SW 1271 (cell line): ENCODE results near the gene PTPRN2.
"Not testable (repeated sequence)": the region's sequence is repeated elsewhere in the genome, so short reads cannot be mapped to it uniquely, and the experiment has no call there.

Source experiments
- DNase-seq, 2 experiments: peaks; one replicate each; lab custom pipeline; 2025; lab: John Stamatoyannopoulos, UW

Gene PTPRN2

DNA sequence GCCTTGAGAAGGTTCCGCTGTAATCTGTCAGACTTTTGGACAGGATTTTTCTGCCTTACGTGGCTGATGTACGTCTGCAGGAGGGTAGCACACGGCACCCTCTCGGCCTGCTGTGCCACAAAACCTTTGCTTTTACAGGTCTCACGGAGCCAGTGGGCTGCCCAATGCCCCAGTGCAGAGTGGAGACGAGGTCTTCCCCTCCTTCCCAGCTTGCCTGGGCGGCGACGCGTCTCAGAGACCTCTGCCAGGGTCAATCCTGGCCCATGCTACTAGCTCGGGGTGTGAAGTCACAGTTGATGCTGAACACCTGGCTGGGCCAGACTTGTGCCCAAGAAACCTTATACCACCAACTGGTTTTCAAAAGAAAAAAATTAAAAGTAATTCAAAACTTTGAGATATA lies 724.4 kb downstream of the PTPRN2 start:
- DNase-seq, result no peak

DNA sequence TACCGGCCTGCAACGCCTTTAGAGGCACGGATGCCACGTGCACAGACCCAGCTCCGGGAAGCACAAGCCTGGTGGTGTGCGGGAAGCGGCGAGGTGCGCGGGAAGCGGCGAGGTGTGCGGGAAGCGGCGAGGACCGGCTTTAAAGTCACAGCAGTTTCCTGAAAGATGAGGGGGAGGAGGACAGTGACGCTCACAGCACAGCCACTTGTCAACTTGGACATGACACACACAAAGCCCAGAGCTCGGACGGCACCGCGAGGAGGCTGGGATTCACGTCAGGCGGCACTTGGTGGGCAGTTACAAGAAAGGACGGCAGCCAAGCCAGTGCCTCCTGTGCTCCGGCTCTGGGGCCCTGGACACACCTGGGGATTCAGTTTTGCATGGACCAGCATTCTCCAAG lies 724.9 kb downstream of the PTPRN2 start:
- DNase-seq, result no peak

DNA sequence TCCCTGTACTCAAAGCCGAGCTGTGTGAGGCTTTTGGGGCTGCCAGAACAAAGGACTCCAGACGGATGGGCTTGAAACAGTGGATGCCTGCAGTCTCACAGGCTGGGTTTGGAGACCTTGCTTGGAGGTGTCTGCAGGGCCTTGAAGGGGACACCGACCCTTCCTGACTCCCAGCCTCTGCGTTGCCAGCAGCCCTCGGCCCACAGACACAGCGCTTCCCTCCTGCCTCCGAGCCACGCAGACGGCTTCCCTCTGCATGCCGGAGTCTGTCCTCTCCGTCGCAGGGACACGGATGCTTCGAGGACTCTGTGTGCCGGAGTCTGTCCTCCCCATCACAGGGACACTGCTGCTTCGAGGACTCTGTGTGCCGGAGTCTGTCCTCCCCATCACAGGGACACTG lies 726.1 kb downstream of the PTPRN2 start:
- DNase-seq, result no peak

DNA sequence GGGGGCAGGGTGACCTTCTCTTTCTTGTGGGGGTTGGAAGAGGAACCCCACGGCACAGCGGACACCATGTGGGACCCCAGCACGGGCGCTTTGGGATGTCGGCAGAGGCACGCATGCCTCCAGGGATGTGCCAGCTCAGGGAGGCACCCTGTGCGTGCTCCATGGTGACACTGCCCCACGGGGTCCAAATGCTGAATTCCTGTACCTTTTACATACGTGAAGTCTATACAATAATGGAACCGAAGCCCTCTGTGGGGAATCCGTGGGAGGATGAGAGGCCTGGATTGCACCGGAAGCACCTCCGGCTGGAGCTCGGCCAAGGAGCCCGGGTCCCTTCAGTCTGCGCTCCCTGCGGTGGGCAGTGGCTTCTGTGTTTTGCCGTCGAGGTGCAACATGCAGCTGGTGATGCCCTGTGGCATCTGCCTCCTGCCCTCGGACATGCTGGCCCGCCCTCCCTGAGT lies 726.6 kb downstream of the PTPRN2 start:
- no peak for DNase-seq

DNA sequence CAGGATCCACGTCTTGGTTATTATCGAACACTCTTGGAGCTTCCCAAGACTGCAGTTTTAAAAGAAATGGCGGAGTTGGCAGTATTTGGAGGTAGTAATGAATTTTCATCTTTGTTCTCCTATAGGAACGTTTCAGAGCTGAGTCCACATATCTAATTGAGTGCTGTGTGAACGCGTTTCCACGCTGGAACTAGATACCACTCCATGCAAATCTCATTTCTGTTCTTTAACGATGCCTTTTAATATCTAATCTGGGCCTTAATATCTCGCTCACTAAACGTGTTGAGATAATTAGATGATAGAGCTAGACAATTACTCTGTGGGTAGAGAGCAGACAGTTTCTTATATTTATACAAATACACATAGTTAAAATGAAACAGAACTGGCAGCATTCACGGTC lies 727.2 kb downstream of the PTPRN2 start:
- DNase-seq, result no peak

DNA sequence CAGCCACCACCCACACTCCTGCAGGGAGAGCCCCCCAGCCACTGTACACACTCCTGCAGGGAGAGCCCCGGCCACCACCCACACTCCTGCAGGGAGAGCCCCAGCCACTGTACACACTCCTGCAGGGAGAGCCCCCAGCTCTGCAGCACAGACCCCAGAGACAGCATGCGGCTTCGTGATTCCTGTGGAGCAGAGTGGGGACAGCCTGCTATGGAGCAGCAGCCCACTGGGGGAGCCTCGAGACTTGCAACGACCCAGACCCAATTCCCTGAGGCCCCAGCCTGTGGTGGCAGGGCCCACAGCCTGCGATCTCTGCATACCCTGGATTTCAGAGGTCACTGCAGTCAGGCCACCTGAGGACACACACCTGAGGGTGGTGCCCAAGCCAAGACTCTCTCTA lies 727.7 kb downstream of the PTPRN2 start:
- DNase-seq, result no peak

DNA sequence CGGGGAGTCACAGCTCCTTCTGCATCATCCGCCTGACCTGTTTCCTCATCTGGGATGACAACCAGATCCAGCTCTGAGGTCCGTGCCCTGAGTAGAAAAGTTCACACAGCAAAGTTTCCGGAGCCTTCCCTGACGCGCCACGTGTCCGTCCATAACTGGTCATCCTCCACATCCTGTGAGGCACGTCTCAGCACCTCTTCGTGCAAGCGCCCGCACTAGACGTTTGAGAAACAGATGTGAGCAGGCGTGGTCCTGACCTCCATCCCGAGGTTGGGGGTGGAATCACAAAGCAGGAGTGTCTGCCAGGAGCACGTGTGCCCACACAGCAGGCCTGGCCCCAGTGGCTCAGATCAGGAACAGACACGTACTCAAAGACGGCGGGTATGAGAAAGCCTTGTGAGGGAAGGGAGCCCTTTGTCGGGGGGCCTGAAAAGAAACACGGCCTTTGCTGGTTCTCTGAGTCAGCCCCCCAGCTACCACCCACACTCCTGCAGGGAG lies 730.0 kb downstream of the PTPRN2 start:
- no peak for DNase-seq

DNA sequence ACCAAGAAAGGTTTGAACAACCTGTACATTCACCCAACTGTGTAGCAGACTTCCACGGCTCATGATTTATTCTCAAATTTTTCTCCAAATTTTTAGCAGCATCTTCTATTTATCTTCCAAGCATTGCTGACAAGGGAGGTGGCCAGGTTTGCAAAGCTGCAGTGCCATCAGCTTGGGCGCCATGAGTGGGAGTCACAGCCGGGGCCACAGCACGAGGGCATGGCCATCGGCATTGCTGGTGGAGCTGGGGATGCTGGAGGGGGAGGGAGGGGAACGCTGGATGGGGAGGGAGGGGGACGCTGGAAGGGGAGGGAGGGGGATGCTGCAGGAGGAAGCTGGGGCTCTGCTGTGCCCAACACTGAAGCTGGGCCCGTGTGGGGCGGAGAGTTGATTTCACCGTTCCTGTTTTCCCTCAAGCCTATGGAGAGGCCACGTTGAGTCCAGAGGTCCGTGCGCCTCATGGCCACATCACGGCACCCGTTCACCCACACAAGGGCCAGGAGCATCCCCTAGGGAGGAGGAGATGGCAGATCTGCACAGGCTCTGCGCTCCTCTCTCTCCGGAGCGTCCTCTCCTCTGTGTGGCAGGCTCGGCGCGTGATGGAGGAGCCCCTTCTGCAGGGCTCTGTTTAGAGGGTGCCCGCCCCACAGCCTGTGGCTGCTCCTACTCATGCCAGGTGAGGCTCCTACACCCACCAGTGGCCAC lies 730.6 kb downstream of the PTPRN2 start:
- DNase-seq, result no peak

DNA sequence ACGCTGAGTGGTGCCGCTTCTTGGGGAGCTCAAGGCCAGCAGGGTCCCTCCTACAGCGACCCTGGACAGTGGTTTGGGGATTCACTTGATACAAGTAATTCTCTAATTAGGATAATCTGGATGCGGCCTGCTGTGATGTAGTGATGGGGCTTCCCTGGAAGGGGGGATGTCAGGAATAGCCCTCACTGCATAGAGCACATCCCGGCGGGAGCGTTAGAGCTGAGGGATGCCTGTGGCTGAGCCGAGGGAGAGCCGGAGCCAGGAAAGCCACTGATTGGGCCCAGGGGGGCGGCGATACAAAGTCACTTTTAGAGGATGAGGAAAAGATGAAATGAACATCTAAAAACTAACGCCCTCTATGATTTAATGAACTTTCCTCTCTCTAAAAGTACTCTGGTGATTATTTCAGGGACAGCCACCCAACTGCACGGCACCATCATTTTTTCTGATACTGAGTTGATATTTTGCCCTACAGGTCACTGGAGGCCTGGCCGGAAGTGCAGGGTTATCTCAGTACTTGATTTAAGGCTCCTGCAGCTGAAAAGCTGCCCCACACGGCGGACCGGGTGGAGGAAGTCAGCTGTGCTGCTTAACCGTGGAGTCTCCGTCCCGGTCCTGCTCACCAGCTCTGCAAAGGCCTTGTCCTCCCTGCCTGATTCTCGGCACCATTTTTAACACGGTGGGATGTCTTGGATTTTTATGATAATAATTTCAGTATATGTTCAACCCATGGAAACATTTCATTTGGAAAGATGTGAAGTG lies 732.0 kb downstream of the PTPRN2 start:
- DNase-seq, result no peak

DNA sequence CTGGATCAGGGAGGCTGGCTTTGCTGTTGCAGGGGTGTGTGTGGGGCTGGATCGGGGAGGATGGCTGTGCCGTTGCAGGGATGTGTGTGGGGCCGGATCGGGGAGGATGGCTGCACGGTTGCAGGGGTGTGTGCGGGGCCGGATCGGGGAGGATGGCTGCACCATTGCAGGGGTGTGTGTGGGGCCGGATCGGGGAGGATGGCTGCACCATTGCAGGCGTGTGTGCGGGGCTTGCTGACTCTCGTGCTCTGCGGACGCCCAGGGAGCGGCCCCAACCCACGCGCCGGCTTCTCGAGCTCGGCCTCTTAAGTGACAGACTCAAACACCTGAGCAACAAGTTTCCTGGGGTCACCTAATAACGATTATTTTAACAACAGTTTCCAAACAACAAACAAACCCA lies 732.6 kb downstream of the PTPRN2 start:
- no peak for DNase-seq

DNA sequence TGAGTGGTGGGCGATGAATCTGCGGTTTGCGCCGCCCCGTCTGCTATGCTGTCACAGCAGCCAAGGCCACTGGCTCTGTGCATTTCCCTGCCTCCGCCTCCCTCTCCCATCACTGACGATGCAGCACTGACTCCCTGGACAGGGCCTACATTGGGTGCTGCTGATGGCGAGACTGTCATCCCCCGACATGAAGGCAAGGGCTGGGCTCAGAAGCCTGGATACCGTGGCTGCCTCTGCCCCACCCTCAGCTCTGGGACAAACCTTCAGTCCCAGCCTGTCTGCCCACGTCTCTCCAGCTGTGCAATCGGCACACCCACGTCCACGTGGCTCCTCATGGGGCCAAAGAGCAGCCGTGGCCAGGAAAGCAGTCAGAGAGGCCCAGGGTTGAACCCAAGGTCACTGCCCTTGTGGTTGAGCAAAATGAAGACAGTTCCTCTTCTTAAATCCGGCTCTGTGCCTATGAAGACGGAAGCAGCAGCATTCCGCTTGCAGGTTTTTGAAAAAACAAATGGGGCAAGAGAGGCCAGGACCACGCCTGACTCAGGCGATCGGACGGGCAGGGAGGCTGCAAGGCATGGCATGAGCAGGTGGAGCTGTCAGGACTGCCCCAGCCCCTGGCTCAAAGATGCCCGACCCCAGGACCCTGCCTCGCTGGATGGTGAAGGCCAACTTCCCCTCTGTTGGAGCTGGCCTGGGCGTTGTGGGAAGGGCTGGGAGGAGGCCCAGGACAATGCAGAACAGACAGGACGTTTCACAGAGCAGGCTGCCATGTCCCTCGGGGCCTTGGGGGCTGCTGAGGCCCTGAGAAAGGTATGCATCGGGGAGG lies 733.3 kb downstream of the PTPRN2 start:
- DNase-seq, result no peak

DNA sequence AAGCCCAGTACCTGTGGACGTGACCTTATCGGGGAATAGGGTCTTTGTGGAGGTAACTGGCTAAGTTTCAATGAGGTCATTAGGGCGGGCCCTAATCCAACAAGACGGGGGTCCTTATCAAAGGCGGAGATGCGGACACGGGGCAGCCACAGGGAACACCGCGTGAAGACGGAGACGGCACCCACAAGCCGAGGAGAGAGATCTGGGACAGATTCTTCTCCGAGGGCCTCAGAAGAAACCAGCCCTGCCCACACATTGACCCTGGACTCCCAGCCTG lies 733.9 kb downstream of the PTPRN2 start:
- DNase-seq, result no peak

DNA sequence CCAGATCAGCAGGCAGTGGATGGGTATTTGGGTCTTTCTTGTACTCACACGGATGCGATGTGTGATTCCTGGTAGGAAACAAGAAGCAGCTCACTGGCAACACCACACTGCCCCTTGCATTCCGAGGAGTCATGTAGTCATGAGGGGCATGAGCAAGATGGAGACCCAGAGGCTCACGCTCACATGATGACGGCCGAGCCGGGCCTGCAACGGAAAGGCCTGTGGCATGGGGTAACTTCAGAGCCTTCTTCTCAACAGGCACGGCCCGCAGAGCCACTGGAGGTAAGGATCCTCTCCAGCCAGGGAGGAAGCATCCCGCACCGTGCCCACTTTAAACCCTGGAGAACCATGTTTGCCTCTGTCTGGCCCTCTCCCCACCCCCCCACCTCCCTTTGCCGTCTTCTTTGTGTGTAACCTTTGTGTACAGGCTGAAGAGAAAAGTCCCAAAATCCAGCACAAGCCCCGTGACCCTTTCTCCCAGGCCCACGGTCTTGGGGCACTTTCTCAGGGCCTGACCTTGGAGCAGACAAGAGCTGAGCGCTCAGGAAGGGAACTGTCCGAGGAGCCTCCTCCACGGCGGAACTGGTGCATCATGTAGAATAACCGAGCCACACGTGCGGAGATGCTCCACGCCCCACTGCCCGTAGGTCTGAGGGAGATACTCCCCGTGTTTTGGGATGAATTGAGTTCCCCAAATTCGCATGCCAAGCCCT lies 734.4 kb downstream of the PTPRN2 start:
- no peak for DNase-seq

DNA sequence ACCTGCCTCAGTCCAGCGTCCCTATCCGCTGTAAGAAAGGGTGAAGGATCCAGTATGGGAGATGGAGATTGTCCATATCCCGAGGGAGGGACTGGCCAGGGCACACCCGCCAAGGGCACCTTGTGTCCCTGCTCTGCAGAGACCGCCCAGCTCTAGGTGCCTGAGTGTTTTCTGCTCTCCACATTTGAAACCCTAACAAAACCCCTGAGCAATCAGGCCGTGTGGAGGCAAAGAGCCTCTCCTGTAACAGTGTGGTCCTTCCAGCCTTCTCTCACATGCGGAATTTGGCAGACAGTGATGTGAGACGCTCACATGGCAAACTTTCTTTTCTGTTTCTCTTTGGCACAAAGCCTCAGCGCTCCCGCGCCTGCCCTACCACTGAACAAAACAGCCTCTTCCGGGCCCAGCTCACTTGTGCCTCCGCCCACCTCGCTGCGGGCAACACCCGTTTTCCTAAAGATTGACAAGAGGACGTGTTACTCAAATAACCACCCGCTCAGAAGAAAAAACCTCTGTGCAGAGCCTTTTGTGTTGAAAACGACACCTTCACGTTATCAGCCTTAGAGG lies 736.0 kb downstream of the PTPRN2 start:
- DNase-seq, result no peak

DNA sequence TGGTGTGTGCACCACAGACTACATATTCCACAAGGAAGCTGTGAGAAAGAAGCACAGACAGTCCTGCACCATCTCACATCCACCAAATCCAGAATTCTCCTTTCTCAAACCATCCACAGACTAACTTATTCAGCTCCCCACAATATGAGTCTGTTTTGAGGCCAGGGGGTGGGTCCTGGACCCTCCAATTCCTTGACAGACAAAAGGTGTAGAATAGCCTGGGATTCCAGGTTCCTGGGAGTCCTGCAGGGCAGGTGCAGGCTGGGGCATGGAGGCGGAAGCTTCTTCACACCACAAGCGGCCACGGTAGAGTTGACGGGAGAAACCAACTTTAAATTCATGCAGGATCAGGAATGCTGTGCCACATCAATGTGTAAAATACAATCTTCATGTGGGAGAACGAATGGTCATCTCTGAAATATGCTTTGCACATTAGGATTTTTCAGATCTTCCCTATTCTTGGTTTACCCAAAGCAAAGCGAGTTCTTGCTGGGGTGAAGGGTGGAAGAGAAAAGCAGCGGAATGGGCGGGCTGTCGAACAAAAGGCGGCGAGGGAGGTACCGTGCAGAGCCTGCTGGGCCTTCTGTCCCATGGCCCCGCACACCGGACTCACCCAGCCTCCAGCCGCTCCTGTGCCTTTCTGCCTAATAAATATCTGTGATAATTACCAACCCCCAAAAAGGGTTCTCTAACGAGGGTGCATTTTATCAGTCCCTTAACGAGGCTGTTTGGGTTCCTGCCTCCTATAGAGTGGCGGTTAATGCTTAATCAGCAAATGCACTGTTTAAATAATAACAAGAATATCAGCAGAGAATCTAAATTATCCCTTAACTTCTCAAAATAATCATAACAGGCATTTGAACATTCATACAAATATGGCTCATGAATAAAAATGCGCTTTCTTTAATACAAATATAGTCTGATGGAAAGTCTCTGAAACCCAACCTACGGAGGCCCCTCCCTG lies 736.9 kb downstream of the PTPRN2 start:
- no peak for DNase-seq

DNA sequence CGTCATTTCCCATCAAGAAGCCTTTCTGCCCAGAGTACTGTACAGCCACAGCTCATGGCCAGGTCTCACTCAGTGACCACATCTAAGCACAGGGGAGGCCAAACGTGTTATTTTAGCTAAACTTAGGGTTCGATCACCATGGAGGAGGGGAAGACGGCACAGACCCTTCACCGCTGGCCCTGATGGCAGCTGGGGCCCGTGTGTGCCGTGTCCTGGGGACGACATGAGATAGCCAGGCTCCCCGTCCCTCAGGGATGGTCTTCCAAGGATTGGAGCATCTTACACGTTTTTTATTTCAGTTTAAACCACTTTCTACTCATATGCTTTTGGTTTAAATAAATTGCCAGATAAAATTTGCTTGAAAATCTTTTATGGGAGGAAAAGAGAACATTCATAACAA lies 737.9 kb downstream of the PTPRN2 start:
- no peak for DNase-seq

DNA sequence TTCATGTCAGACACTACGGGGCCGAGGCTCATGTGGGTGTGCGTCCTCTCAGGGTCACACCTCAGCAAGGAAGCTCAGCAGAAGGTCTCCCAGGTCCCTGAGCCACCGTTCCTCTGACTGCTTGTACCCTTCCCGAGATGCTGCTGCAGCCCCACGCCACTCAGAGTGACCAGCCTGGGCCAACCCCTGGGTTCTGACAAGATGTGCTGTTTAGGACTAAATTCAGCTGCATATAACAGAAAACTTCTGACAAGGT lies 738.4 kb downstream of the PTPRN2 start:
- no peak for DNase-seq

DNA sequence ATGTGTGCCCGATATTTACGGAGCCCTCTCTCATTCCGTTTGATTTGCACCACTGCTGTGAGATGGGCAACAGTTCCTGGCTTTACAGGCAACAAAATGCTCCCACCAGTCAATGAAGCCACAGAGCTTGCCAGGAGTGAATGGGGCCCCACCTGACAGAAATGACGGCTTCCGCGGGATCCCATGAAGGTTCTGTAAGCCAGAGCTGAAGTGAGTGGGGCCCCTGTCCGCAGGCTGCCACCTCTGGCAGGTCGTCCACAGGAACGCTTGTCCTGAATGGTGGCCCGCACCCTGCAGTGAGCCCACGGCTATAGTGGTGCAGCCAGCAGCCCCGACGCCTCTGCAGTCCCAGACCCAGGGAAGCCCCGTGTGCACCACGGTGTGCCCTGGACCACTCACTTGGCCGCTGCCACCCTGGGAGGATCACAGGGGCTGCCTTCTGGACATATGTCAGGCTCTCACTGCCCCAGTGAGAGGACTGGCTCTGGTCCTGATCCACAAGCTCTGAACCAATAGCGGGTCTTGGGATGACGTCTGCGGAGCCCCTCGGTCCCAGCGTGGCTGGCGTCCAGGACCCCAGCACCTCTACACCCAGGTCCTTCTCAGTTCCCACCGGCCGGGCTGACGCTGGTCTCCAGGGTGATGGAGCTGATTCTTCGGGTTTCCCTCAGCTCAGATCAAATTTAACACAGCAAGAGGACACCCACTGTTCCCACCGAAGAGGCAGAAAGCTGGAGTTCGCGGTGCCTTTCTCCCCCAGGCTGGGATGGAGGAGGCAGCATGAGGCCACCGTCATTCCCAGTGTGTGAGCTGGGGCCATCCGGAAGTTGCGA lies 738.9 kb downstream of the PTPRN2 start:
- DNase-seq, result no peak

DNA sequence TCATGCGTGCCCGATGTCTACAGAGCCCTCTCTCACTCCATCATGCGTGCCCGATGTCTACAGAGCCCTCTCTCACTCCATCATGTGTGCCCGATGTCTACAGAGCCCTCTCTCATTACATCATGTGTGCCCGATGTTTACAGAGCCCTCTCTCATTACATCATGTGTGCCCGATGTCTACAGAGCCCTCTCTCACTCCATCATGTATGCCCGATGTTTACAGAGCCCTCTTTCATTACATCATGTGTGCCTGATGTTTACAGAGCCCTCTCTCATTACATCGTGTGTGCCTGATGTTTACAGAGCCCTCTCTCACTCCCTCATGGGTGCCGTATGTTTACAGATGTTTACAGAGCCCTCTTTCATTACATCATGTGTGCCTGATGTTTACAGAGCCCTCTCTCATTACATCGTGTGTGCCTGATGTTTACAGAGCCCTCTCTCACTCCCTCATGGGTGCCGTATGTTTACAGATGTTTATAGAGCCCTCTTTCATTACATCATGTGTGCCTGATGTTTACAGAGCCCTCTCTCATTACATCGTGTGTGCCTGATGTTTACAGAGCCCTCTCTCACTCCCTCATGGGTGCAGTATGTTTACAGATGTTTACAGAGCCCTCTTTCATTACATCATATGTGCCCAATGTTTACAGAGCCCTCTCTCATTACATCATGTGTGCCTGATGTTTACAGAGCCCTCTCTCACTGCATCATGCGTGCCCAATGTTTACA lies 739.7 kb downstream of the PTPRN2 start:
- DNase-seq, result not testable (repeated sequence)
